Liver (tissue), 9 donors: ENCODE data around the gene AKAP13. TPM values are rescaled to one million over a fixed set of nuclear protein-coding genes. Genes with fewer than 3 reads are reported as not detected.

Experiments used
- DNase-seq: peaks from one replicate; pipeline ENCODE4 v3.0.0-alpha.2; 2017; ENCODE audit warnings: low spot score
- H3K27ac ChIP-seq, 2 donors: one replicate each; pipeline ENCODE4 v1.7.0; 2013; ENCODE audit warnings: inconsistent platforms in 2 of 2, low read length in 2 of 2, control low read depth in 1 of 2, low read depth in 1 of 2, mild to moderate bottlenecking in 1 of 2
- H3K27me3 ChIP-seq, 4 donors: one replicate each; pipeline versions ENCODE4 v1.6.1 to v1.7.0; 2013; ENCODE audit warnings: low read length in 3 of 4, inconsistent platforms in 1 of 4, mild to moderate bottlenecking in 1 of 4, moderate library complexity in 1 of 4; ENCODE audit not compliant: control insufficient read depth in 4 of 4, insufficient read depth in 4 of 4
- H3K36me3 ChIP-seq, 4 donors: one replicate each; pipeline versions ENCODE4 v1.6.1 to v1.7.0; 2013; ENCODE audit warnings: low read length in 3 of 4, mild to moderate bottlenecking in 3 of 4, low read depth in 1 of 4, moderate library complexity in 1 of 4; ENCODE audit not compliant: control insufficient read depth in 4 of 4, insufficient read depth in 3 of 4
- H3K4me1 ChIP-seq, 4 donors: one replicate each; pipeline versions ENCODE4 v1.6.1 to v1.7.0; 2013; ENCODE audit warnings: low read length in 3 of 4, mild to moderate bottlenecking in 3 of 4, moderate library complexity in 1 of 4; ENCODE audit not compliant: control insufficient read depth in 4 of 4, insufficient read depth in 4 of 4
- H3K4me3 ChIP-seq, 3 donors: one replicate each; pipeline versions ENCODE4 v1.6.1 to v1.7.0; 2013; ENCODE audit warnings: low read length in 3 of 3, control low read depth in 1 of 3, low read depth in 1 of 3, mild to moderate bottlenecking in 1 of 3
- H3K9ac ChIP-seq, 2 donors: one replicate each; pipeline ENCODE4 v1.7.0; 2013; ENCODE audit warnings: low read length in 2 of 2, mild to moderate bottlenecking in 2 of 2, moderate library complexity in 2 of 2, control low read depth in 1 of 2, low read depth in 1 of 2
- H3K9me3 ChIP-seq, 4 donors: one replicate each; pipeline versions ENCODE4 v1.6.1 to v1.7.0; 2013; ENCODE audit warnings: low read length in 3 of 4; ENCODE audit not compliant: control insufficient read depth in 4 of 4
- ATF3 ChIP-seq: IDR thresholded peaks from 2 replicates; pipeline ENCODE4 v1.6.1; 2016; ENCODE audit warnings: antibody characterized with exemption
- EGR1 ChIP-seq, 2 donors: IDR thresholded peaks; 2 replicates each; pipeline ENCODE4 v1.6.1; 2016 to 2018; ENCODE audit warnings: antibody characterized with exemption in 2 of 2, low read depth in 2 of 2
- GABPA ChIP-seq, 2 donors: IDR thresholded peaks in 1 of 2; conservative IDR thresholded peaks in 1 of 2; 2 replicates each; pipeline ENCODE4 v1.6.1; 2016; ENCODE audit warnings: antibody characterized with exemption in 2 of 2, mild to moderate bottlenecking in 1 of 2, moderate library complexity in 1 of 2
- HNF4G ChIP-seq: IDR thresholded peaks from 2 replicates; pipeline ENCODE4 v1.6.1; 2016; ENCODE audit warnings: antibody characterized with exemption
- JUND ChIP-seq, 2 donors: IDR thresholded peaks; 2 replicates each; pipeline ENCODE4 v1.6.1; 2016; ENCODE audit warnings: antibody characterized with exemption in 2 of 2
- MAX ChIP-seq: IDR thresholded peaks from 2 replicates; pipeline ENCODE4 v1.6.1; 2016; ENCODE audit warnings: antibody characterized with exemption
- NR2F2 ChIP-seq: IDR thresholded peaks from 2 replicates; pipeline ENCODE4 v1.6.1; 2016; ENCODE audit warnings: antibody characterized with exemption
- RAD21 ChIP-seq, 2 donors: IDR thresholded peaks; 2 replicates each; pipeline ENCODE4 v1.6.1; 2016; ENCODE audit warnings: antibody characterized with exemption in 2 of 2, mild to moderate bottlenecking in 2 of 2
- RXRA ChIP-seq, 2 donors: IDR thresholded peaks; 2 replicates each; pipeline ENCODE4 v1.6.1; 2017 to 2018; ENCODE audit warnings: antibody characterized with exemption in 2 of 2, mild to moderate bottlenecking in 1 of 2
- SP1 ChIP-seq: IDR thresholded peaks from 2 replicates; pipeline ENCODE4 v1.6.1; 2018; ENCODE audit warnings: antibody characterized with exemption, mild to moderate bottlenecking
- TAF1 ChIP-seq: conservative IDR thresholded peaks from 2 replicates; pipeline ENCODE4 v1.6.1; 2016; ENCODE audit warnings: antibody characterized with exemption, mild to moderate bottlenecking
- WGBS: extraction: QIAGEN DNeasy Blood & Tissue Kit; methylation state at CpG from one replicate; pipeline ENCODE4 v1.1.7; 2013; 5-methylcytosine and 5-hydroxymethylcytosine counted together
- polyA plus RNA-seq, 2 donors: library from polyadenylated mRNA; stranded (reverse) in 1 of 2; unstranded in 1 of 2; fragments of 200-250 nt in 1 of 2; fragments of >200 nt in 1 of 2; fragmentation: Nextera tagmentation in 1 of 2; extraction: Ambion mirVana in 1 of 2; gene quantifications; one replicate each; pipeline versions ENCODE4 v1.2.1 to v1.2.3, GENCODE V29; 2013 to 2015
- total RNA-seq, 2 donors: library from RNA; depleted of rRNA; stranded (reverse); fragments of >200 nt; gene quantifications; one replicate each; pipeline ENCODE4 v1.2.3, GENCODE V29; 2014
- TF ChIP-seq, protein P1 (sequence below): IDR thresholded peaks from 2 replicates; pipeline ENCODE4 v1.6.1; 2016; ENCODE audit warnings: antibody characterized with exemption, mild to moderate bottlenecking
- TF ChIP-seq, protein P2 (sequence below): fragments of 150-350 bp; IDR thresholded peaks from 2 replicates; pipeline ENCODE4 v1.5.1; 2017; ENCODE audit warnings: improper control_type of control experiment, low read depth, low read length; ENCODE audit not compliant: missing input control
- donor health status: healthy.
- donor health status: healthy.
- donor health status: healthy.
- donor health status: healthy.
- donor health status: healthy.

The AKAP13 gene
- total and polyA plus RNA-seq, 4 donors, result 18.6 to 92.3 (median 37.4) TPM

- TF ChIP-seq, protein P1, sequence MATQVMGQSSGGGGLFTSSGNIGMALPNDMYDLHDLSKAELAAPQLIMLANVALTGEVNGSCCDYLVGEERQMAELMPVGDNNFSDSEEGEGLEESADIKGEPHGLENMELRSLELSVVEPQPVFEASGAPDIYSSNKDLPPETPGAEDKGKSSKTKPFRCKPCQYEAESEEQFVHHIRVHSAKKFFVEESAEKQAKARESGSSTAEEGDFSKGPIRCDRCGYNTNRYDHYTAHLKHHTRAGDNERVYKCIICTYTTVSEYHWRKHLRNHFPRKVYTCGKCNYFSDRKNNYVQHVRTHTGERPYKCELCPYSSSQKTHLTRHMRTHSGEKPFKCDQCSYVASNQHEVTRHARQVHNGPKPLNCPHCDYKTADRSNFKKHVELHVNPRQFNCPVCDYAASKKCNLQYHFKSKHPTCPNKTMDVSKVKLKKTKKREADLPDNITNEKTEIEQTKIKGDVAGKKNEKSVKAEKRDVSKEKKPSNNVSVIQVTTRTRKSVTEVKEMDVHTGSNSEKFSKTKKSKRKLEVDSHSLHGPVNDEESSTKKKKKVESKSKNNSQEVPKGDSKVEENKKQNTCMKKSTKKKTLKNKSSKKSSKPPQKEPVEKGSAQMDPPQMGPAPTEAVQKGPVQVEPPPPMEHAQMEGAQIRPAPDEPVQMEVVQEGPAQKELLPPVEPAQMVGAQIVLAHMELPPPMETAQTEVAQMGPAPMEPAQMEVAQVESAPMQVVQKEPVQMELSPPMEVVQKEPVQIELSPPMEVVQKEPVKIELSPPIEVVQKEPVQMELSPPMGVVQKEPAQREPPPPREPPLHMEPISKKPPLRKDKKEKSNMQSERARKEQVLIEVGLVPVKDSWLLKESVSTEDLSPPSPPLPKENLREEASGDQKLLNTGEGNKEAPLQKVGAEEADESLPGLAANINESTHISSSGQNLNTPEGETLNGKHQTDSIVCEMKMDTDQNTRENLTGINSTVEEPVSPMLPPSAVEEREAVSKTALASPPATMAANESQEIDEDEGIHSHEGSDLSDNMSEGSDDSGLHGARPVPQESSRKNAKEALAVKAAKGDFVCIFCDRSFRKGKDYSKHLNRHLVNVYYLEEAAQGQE, result no peak
- TF ChIP-seq HNF4G, result no peak
- no peak for TF ChIP-seq TAF1
- no peak for TF ChIP-seq RAD21 (IDR thresholded peaks at IDR 0.05)
- TF ChIP-seq, protein P2, sequence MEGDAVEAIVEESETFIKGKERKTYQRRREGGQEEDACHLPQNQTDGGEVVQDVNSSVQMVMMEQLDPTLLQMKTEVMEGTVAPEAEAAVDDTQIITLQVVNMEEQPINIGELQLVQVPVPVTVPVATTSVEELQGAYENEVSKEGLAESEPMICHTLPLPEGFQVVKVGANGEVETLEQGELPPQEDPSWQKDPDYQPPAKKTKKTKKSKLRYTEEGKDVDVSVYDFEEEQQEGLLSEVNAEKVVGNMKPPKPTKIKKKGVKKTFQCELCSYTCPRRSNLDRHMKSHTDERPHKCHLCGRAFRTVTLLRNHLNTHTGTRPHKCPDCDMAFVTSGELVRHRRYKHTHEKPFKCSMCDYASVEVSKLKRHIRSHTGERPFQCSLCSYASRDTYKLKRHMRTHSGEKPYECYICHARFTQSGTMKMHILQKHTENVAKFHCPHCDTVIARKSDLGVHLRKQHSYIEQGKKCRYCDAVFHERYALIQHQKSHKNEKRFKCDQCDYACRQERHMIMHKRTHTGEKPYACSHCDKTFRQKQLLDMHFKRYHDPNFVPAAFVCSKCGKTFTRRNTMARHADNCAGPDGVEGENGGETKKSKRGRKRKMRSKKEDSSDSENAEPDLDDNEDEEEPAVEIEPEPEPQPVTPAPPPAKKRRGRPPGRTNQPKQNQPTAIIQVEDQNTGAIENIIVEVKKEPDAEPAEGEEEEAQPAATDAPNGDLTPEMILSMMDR, result no peak
- no peak for TF ChIP-seq EGR1 (IDR thresholded peaks at IDR 0.05; ENCODE audit: low read depth in 2 of 2)
- no peak for TF ChIP-seq GABPA (IDR thresholded peaks at IDR 0.05 in 1 of 2, conservative IDR thresholded peaks at IDR 0.05 in 1 of 2)
Observed at GRCh38 chr15:85744579-85744978, 364.2 kb downstream of the AKAP13 start (continued).

- H3K27ac ChIP-seq, result no peak overlapping the region
- DNase-seq, result no peak
- H3K9me3 ChIP-seq, result no peaks in the 10 kb centered on the region
- H3K36me3 ChIP-seq, result peaks cover 16 to 83% (median 57%) of the 10 kb centered on the region in 4 donors
- H3K27me3 ChIP-seq, result no peaks in the 10 kb centered on the region
- no peaks in the 10 kb centered on the region for H3K4me1 ChIP-seq
- 93% methylated on average over 12 of the region's 12 CpGs for WGBS
- H3K9ac ChIP-seq, result no peak overlapping the region
- TF ChIP-seq MAX (no peak), EGR1 (IDR thresholded peaks at IDR 0.05; ENCODE audit: low read depth in 2 of 2) (no peak), RXRA (IDR thresholded peaks at IDR 0.05) (no peak), NR2F2 (no peak), JUND (IDR thresholded peaks at IDR 0.05) (no peak), HNF4G (no peak), SP1 (no peak)
- no peak overlapping the region for H3K4me3 ChIP-seq
Observed at GRCh38 chr15:85745023-85745422, 364.6 kb downstream of the AKAP13 start.

DNA sequence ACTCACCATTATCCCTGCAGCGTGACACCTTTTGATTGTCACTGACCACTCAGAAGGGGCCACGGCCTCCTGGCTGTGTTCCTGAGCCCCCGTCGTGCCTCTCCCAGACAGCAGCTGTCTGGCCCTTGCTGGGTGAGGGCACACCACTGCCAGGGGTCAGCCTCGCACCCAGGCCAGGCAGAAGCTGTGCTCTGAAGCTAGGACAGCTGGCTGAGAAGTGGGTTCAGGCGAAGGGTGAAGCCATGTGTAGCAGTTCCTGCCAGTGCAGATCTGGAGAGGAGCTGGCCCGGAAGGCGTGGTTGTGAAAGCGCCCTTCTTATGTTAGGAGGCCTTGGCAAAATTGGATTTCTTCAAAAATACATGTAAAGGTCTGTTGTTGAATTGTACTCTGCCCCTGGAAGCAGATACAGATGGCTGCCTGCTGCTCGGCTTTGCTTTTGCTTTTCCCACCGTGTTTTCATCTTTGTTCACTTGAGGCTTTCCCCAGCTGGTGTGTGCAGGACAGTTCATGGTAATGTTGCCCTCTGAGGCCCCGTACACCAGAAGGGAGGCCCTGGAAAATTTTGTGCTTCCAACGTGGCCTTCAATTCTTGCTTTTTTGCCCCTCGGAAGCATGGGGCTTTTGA lies 365.2 kb downstream of the AKAP13 start:
- Histone ChIP-seq H3K36me3 (peaks cover 16 to 77% (median 53%) of the 10 kb centered on the region in 4 donors), H3K27me3 (no peaks in the 10 kb centered on the region), H3K9ac (no peak overlapping the region), H3K4me1 (no peaks in the 10 kb centered on the region), H3K4me3 (no peak overlapping the region), H3K9me3 (no peaks in the 10 kb centered on the region), H3K27ac (no peak overlapping the region)
- WGBS, result 86% methylated on average over 14 of the region's 14 CpGs
- TF ChIP-seq ATF3 (no peak), SP1 (no peak), NR2F2 (no peak), TAF1 (no peak), RXRA (IDR thresholded peaks at IDR 0.05) (no peak)
- no peak for DNase-seq
